ENCODE results near the gene GRID2IP.
A peak's percentile ranks its signal among the peaks of the same experiment; 100 is the strongest.

The GRID2IP gene

GRCh38 chr7:6520163-6520981 is 30.9 kb downstream of the GRID2IP start:
- H3K4me3 ChIP-seq (ENCODE audit: low read length): no peak overlapping the region
- no peak for TF ChIP-seq ZNF274 (IDR thresholded peaks at IDR 0.05; ENCODE audit: low read depth, low read length)

- H3K4me3 ChIP-seq (ENCODE audit: low read length): peak overlapping the region; percentile 8; the same call in 1 of the 2 replicates
- TF ChIP-seq ZNF274 (IDR thresholded peaks at IDR 0.05; ENCODE audit: low read depth, low read length): no peak
Observed at GRCh38 chr7:6516387-6516983, 34.8 kb downstream of the GRID2IP start.

GRCh38 chr7:6513541-6513940 is 37.7 kb downstream of the GRID2IP start:
- no peak overlapping the region for H3K4me3 ChIP-seq (ENCODE audit: low read length)
- TF ChIP-seq ZNF274 (IDR thresholded peaks at IDR 0.05; ENCODE audit: low read depth, low read length): no peak

- TF ChIP-seq ZNF274 (IDR thresholded peaks at IDR 0.05; ENCODE audit: low read depth, low read length): no peak
- no peak overlapping the region for H3K4me3 ChIP-seq (ENCODE audit: low read length)
Observed at GRCh38 chr7:6512892-6513291, 38.4 kb downstream of the GRID2IP start.

- H3K4me3 ChIP-seq (ENCODE audit: low read length): no peak overlapping the region
- TF ChIP-seq ZNF274 (IDR thresholded peaks at IDR 0.05; ENCODE audit: low read depth, low read length): no peak
Observed at GRCh38 chr7:6510476-6511133, 40.7 kb downstream of the GRID2IP start.

- H3K4me3 ChIP-seq (ENCODE audit: low read length): no peak overlapping the region
- no peak for TF ChIP-seq ZNF274 (IDR thresholded peaks at IDR 0.05; ENCODE audit: low read depth, low read length)
Observed at GRCh38 chr7:6508950-6509349, 42.3 kb downstream of the GRID2IP start.

GRCh38 chr7:6508539-6508938 is 42.7 kb downstream of the GRID2IP start:
- H3K4me3 ChIP-seq (ENCODE audit: low read length): no peak overlapping the region
- TF ChIP-seq ZNF274 (IDR thresholded peaks at IDR 0.05; ENCODE audit: low read depth, low read length): no peak

GRCh38 chr7:6507906-6508305 is 43.4 kb downstream of the GRID2IP start:
- H3K4me3 ChIP-seq (ENCODE audit: low read length): no peak overlapping the region
- no peak for TF ChIP-seq ZNF274 (IDR thresholded peaks at IDR 0.05; ENCODE audit: low read depth, low read length)

- no peak overlapping the region for H3K4me3 ChIP-seq (ENCODE audit: low read length)
- no peak for TF ChIP-seq ZNF274 (IDR thresholded peaks at IDR 0.05; ENCODE audit: low read depth, low read length)
Observed at GRCh38 chr7:6505685-6506559, 45.3 kb downstream of the GRID2IP start.

GRCh38 chr7:6504996-6505395 is 46.3 kb downstream of the GRID2IP start:
- no peak for TF ChIP-seq ZNF274 (IDR thresholded peaks at IDR 0.05; ENCODE audit: low read depth, low read length)
- peak overlapping the region; percentile 70; the same call in 1 of the 2 replicates for H3K4me3 ChIP-seq (ENCODE audit: low read length)

- H3K4me3 ChIP-seq (ENCODE audit: low read length): no peak overlapping the region
- no peak for TF ChIP-seq ZNF274 (IDR thresholded peaks at IDR 0.05; ENCODE audit: low read depth, low read length)
Observed at GRCh38 chr7:6502886-6503285, 48.4 kb downstream of the GRID2IP start.

GRCh38 chr7:6501586-6502564 is 49.4 kb downstream of the GRID2IP start:
- no peak overlapping the region for H3K4me3 ChIP-seq (ENCODE audit: low read length)
- TF ChIP-seq ZNF274 (IDR thresholded peaks at IDR 0.05; ENCODE audit: low read depth, low read length): no peak

GRCh38 chr7:6500691-6501090 is 50.6 kb downstream of the GRID2IP start:
- TF ChIP-seq ZNF274 (IDR thresholded peaks at IDR 0.05; ENCODE audit: low read depth, low read length): no peak
- H3K4me3 ChIP-seq (ENCODE audit: low read length): no peak overlapping the region
